Muscle layer of duodenum (tissue), 2 donors: ENCODE measurements around the gene RERE.
A peak's percentile ranks its signal among the peaks of the same experiment; 100 is the strongest.

Source experiments
- H3K27ac ChIP-seq: one replicate; pipeline ENCODE4 v1.7.0; 2013; ENCODE audit warnings: mild to moderate bottlenecking, low read length
- H3K27me3 ChIP-seq: one replicate; pipeline ENCODE4 v1.7.0; 2013; ENCODE audit warnings: low read depth, mild to moderate bottlenecking, control low read depth, low read length
- H3K36me3 ChIP-seq, 2 donors: one replicate each; pipeline ENCODE4 v1.7.0; 2013; ENCODE audit warnings: low read length in 2 of 2, control low read depth in 1 of 2, mild to moderate bottlenecking in 1 of 2; ENCODE audit not compliant: insufficient read depth in 2 of 2, control insufficient read depth in 1 of 2
- H3K4me1 ChIP-seq, 2 donors: one replicate each; pipeline ENCODE4 v1.7.0; 2013; ENCODE audit warnings: low read length in 2 of 2, mild to moderate bottlenecking in 2 of 2, control low read depth in 1 of 2, moderate library complexity in 1 of 2; ENCODE audit not compliant: insufficient read depth in 2 of 2, control insufficient read depth in 1 of 2
- H3K4me3 ChIP-seq, 2 donors: one replicate each; pipeline ENCODE4 v1.7.0; 2013; ENCODE audit warnings: low read length in 2 of 2, low read depth in 1 of 2, mild to moderate bottlenecking in 1 of 2
- H3K9me3 ChIP-seq, 2 donors: one replicate each; pipeline ENCODE4 v1.7.0; 2013; ENCODE audit warnings: low read length in 2 of 2, control low read depth in 1 of 2, mild to moderate bottlenecking in 1 of 2; ENCODE audit not compliant: control insufficient read depth in 1 of 2
- donor health status: healthy.

Gene RERE

GRCh38 chr1:8423269-8423691, 394.2 kb downstream of the RERE start:
- Histone ChIP-seq H3K9me3 (no peaks in the 10 kb centered on the region), H3K4me1 (peaks cover 31 to 37% of the 10 kb centered on the region in 2 donors), H3K4me3 (peak overlapping the region; percentile 83 to 97), H3K27ac (peak overlapping the region; percentile 99), H3K36me3 (peaks cover 7 to 16% of the 10 kb centered on the region in 2 donors), H3K27me3 (no peaks in the 10 kb centered on the region)

GRCh38 chr1:8422510-8423268, 394.8 kb downstream of the RERE start:
- Histone ChIP-seq H3K27ac (peak overlapping the region; percentile 99), H3K4me1 (peaks cover 37 to 42% of the 10 kb centered on the region in 2 donors), H3K9me3 (no peaks in the 10 kb centered on the region), H3K36me3 (peaks cover 7 to 22% of the 10 kb centered on the region in 2 donors), H3K27me3 (no peaks in the 10 kb centered on the region), H3K4me3 (peak overlapping the region; percentile 83 to 97)

- Histone ChIP-seq H3K27me3 (no peaks in the 10 kb centered on the region), H3K36me3 (peaks cover 7 to 25% of the 10 kb centered on the region in 2 donors), H3K9me3 (no peaks in the 10 kb centered on the region), H3K4me1 (peaks cover 45 to 49% of the 10 kb centered on the region in 2 donors), H3K27ac (peak overlapping the region; percentile 99), H3K4me3 (peak overlapping the region; percentile 83 to 97)
Measured at GRCh38 chr1:8421721-8422120, 395.7 kb downstream of the RERE start.

GRCh38 chr1:8420318-8420717, 397.1 kb downstream of the RERE start:
- Histone ChIP-seq H3K27ac (peak overlapping the region; percentile 99), H3K4me3 (peak overlapping the region; percentile 83 to 97), H3K9me3 (no peaks in the 10 kb centered on the region), H3K36me3 (peaks cover 7 to 30% of the 10 kb centered on the region in 2 donors), H3K27me3 (no peaks in the 10 kb centered on the region), H3K4me1 (peaks cover 50 to 57% of the 10 kb centered on the region in 2 donors)

- H3K27ac ChIP-seq: peak overlapping the region; percentile 99
- no peaks in the 10 kb centered on the region for H3K9me3 ChIP-seq
- peaks cover 7 to 35% of the 10 kb centered on the region in 2 donors for H3K36me3 ChIP-seq
- peak overlapping the region; percentile 83 to 97 for H3K4me3 ChIP-seq
- peaks cover 50 to 59% of the 10 kb centered on the region in 2 donors for H3K4me1 ChIP-seq
- no peaks in the 10 kb centered on the region for H3K27me3 ChIP-seq
Measured at GRCh38 chr1:8419861-8420260, 397.6 kb downstream of the RERE start.

- Histone ChIP-seq H3K9me3 (no peaks in the 10 kb centered on the region), H3K36me3 (peaks cover 7 to 39% of the 10 kb centered on the region in 2 donors), H3K4me3 (peak overlapping the region; percentile 83 to 97), H3K4me1 (peaks cover 44 to 53% of the 10 kb centered on the region in 2 donors), H3K27me3 (no peaks in the 10 kb centered on the region), H3K27ac (peak overlapping the region; percentile 99)
Measured at GRCh38 chr1:8419172-8419571, 398.3 kb downstream of the RERE start.

GRCh38 chr1:8418301-8418700, 399.1 kb downstream of the RERE start:
- H3K9me3 ChIP-seq: no peaks in the 10 kb centered on the region
- no peaks in the 10 kb centered on the region for H3K27me3 ChIP-seq
- H3K4me3 ChIP-seq: no peak overlapping the region
- peaks cover 6 to 39% of the 10 kb centered on the region in 2 donors for H3K36me3 ChIP-seq
- H3K27ac ChIP-seq: peak overlapping the region; percentile 10
- peaks cover 44 to 53% of the 10 kb centered on the region in 2 donors for H3K4me1 ChIP-seq

- H3K4me1 ChIP-seq: peaks cover 47 to 58% of the 10 kb centered on the region in 2 donors
Measured at GRCh38 chr1:8417625-8418024, 399.8 kb downstream of the RERE start.

GRCh38 chr1:8416881-8417280, 400.6 kb downstream of the RERE start:
- Histone ChIP-seq H3K27me3 (no peaks in the 10 kb centered on the region), H3K4me3 (no peak overlapping the region), H3K36me3 (peaks cover 0 to 39% of the 10 kb centered on the region in 2 donors), H3K27ac (peak overlapping the region; percentile 30), H3K9me3 (no peaks in the 10 kb centered on the region), H3K4me1 (peaks cover 54 to 65% of the 10 kb centered on the region in 2 donors)

More at GRCh38 chr1:8417625-8418024, 399.8 kb downstream of the RERE start:
- H3K36me3 ChIP-seq: peaks cover 0 to 39% of the 10 kb centered on the region in 2 donors
- peak overlapping the region; percentile 10 for H3K27ac ChIP-seq
- no peaks in the 10 kb centered on the region for H3K27me3 ChIP-seq
- H3K4me3 ChIP-seq: no peak overlapping the region
- no peaks in the 10 kb centered on the region for H3K9me3 ChIP-seq

- H3K4me3 ChIP-seq: no peak overlapping the region
- no peaks in the 10 kb centered on the region for H3K9me3 ChIP-seq
- peak overlapping the region; percentile 56 for H3K27ac ChIP-seq
- H3K36me3 ChIP-seq: peaks cover 0 to 39% of the 10 kb centered on the region in 2 donors
- peaks cover 59 to 76% of the 10 kb centered on the region in 2 donors for H3K4me1 ChIP-seq
- H3K27me3 ChIP-seq: no peaks in the 10 kb centered on the region
Measured at GRCh38 chr1:8415526-8416278, 401.7 kb downstream of the RERE start.

GRCh38 chr1:8412183-8412831, 405.1 kb downstream of the RERE start:
- no peaks in the 10 kb centered on the region for H3K9me3 ChIP-seq
- no peaks in the 10 kb centered on the region for H3K27me3 ChIP-seq
- H3K4me3 ChIP-seq: no peak overlapping the region
- H3K27ac ChIP-seq: peak overlapping the region; percentile 71
- H3K4me1 ChIP-seq: peaks cover 58 to 77% of the 10 kb centered on the region in 2 donors
- H3K36me3 ChIP-seq: peaks cover 5 to 14% of the 10 kb centered on the region in 2 donors
